Measurements from ENCODE around the gene EIF4G3.

Gene EIF4G3

DNA sequence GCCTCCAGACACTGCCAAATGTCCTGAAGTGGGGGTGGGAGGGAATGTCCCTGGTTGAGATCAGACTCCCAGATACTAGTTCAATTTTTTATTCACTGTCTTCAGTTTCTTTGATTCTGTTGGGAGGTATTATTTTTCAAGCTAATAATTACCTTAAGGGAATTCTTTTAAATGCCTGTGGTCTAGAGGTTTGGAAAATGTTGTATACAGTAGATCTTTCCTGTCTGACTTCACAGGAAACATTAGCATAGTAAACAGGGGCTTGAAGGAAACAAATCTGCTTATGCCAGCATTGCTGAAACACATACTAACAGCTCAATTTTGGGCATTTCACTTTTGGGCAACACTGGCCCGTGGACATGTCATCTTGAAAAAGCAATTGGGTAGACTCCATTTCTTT lies 305.3 kb downstream of the EIF4G3 start:
- Histone ChIP-seq H3K4me1 (no peaks in the 10 kb centered on the region), H3K36me3 (peaks cover 0 to 6% (median 4%) of the 10 kb centered on the region in 3 donors), H3K27ac (no peak overlapping the region), H3K27me3 (no peaks in the 10 kb centered on the region), H3K9me3 (no peaks in the 10 kb centered on the region), H3K4me3 (no peak overlapping the region)
- intact Hi-C loops (cut with DNase I; ENCODE audit: low total_unique reads) = no loop called here
- DNase-seq = no peak
- TF ChIP-seq, protein P1, sequence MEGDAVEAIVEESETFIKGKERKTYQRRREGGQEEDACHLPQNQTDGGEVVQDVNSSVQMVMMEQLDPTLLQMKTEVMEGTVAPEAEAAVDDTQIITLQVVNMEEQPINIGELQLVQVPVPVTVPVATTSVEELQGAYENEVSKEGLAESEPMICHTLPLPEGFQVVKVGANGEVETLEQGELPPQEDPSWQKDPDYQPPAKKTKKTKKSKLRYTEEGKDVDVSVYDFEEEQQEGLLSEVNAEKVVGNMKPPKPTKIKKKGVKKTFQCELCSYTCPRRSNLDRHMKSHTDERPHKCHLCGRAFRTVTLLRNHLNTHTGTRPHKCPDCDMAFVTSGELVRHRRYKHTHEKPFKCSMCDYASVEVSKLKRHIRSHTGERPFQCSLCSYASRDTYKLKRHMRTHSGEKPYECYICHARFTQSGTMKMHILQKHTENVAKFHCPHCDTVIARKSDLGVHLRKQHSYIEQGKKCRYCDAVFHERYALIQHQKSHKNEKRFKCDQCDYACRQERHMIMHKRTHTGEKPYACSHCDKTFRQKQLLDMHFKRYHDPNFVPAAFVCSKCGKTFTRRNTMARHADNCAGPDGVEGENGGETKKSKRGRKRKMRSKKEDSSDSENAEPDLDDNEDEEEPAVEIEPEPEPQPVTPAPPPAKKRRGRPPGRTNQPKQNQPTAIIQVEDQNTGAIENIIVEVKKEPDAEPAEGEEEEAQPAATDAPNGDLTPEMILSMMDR (IDR thresholded peaks at IDR 0.05) = no peak

DNA sequence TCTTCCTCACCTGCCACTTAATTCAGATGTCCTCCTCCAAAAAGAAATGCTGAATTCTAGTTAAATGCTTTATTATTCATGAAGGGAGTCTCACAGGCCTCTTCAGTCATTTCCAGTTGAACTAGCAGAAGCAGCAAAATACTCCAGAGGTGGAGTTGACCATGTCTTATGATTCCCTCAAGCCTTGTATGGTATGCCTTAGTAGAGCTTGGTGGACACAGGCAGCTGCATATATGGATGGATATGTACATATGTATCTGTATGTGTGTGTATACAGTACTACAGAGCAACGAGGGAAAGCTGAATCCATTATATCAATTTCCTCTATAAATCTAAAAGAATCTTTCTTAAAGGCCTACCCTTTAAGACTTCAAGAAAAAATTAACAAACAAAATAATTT lies 306.0 kb downstream of the EIF4G3 start:
- TF ChIP-seq, protein P1 (IDR thresholded peaks at IDR 0.05) = no peak
- Histone ChIP-seq H3K27me3 (no peaks in the 10 kb centered on the region), H3K4me3 (no peak overlapping the region), H3K9me3 (no peaks in the 10 kb centered on the region), H3K4me1 (no peaks in the 10 kb centered on the region), H3K27ac (no peak overlapping the region), H3K36me3 (peaks cover 0 to 5% (median 4%) of the 10 kb centered on the region in 3 donors)
- DNase-seq = no peak
- intact Hi-C loops (cut with DNase I; ENCODE audit: low total_unique reads) = no loop called here

DNA sequence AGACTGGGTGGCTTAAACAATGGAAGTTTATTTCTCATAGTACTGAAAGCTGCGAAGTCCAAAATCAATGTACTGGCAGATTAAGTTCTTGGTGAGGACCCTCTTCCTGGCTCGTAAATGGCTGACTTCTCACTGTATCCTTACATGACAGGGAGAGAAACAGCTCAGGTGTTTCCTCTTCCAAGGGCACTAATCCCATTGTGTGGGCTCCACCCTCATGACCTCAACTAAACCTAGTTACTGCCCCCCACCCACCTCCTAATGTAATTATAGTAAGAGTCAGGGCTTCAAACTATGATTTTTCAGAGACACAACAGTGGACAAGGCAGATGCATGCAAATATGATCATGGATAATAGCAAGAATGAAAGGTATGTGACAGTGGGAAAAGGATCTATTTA lies 308.4 kb downstream of the EIF4G3 start:
- Histone ChIP-seq H3K9me3 (no peaks in the 10 kb centered on the region), H3K4me1 (no peaks in the 10 kb centered on the region), H3K4me3 (no peak overlapping the region), H3K27ac (no peak overlapping the region), H3K27me3 (no peaks in the 10 kb centered on the region), H3K36me3 (peaks cover 10 to 18% (median 17%) of the 10 kb centered on the region in 3 donors)
- TF ChIP-seq, protein P1 (IDR thresholded peaks at IDR 0.05) = no peak
- intact Hi-C loops (cut with DNase I; ENCODE audit: low total_unique reads) = no loop called here
- no peak for DNase-seq

DNA sequence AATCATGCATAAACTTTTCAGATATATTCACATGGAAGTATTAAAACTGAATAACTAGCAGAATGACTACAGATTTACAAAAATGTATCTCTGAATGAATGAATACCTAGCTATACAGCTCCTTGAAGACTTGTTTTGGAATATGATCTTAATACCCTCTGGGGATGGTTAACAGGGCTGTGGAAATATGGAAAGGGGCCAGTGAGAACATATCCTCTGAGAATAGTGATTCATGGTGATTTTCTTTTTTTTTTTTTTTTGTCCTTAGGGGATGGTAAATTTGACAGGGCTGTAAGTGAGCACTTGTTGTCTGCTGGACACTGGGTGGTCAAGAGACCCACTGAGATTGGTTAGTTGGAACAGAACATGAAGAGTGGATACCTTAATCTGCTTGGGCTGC lies 308.9 kb downstream of the EIF4G3 start:
- H3K4me3 ChIP-seq = no peak overlapping the region
- no peaks in the 10 kb centered on the region for H3K27me3 ChIP-seq
- DNase-seq = no peak
- no peaks in the 10 kb centered on the region for H3K9me3 ChIP-seq
- H3K27ac ChIP-seq = no peak overlapping the region
- H3K4me1 ChIP-seq = no peaks in the 10 kb centered on the region
- H3K36me3 ChIP-seq = peaks cover 10 to 21% (median 19%) of the 10 kb centered on the region in 3 donors
- TF ChIP-seq, protein P1 (IDR thresholded peaks at IDR 0.05) = no peak
- intact Hi-C loops (cut with DNase I; ENCODE audit: low total_unique reads) = no loop called here

DNA sequence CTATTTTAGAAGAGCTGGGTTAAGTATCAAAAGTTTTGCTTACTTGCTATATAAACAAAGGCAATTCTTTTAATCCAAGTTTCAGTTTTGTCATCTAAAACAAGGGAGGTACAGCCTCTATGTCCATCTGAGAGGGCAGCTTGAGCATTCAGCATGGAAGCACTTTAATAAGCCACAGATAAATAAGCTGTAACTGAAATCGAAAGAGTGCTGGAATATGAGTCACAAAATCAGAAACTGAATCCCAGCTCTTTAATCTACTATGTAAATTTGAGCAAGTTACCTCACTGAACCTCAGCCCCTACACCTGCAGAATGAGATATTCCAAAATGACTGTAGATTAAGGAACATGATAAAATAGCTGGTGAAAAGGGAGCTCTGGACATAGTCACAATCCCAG lies 309.6 kb downstream of the EIF4G3 start:
- Histone ChIP-seq H3K27me3 (no peaks in the 10 kb centered on the region), H3K9me3 (no peaks in the 10 kb centered on the region), H3K4me1 (no peaks in the 10 kb centered on the region), H3K4me3 (no peak overlapping the region), H3K27ac (no peak overlapping the region), H3K36me3 (peaks cover 13 to 29% (median 27%) of the 10 kb centered on the region in 3 donors)
- no peak for DNase-seq
- TF ChIP-seq, protein P1 (IDR thresholded peaks at IDR 0.05) = no peak
- intact Hi-C loops (cut with DNase I; ENCODE audit: low total_unique reads) = no loop called here

DNA sequence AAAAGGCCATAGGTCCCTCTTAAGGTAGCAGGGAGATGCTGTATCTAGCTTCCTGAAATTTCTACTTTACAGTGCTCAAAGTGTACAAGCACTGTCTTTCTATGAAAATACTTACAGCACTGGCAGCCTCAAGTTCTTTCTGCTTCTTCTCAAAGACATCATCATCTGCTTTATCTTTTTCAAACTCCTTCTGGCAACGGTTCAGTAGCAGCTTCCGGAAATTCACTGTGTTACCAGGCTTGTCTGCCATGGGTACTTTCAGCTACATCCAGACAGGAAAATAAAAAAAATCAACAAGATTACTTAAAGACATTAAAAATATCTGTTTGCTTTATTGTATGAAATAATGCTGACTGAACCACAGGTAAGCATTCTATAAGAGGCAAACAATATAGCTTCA lies 311.7 kb downstream of the EIF4G3 start:
- intact Hi-C loops (cut with DNase I; ENCODE audit: low total_unique reads) = no loop called here
- TF ChIP-seq, protein P1 (IDR thresholded peaks at IDR 0.05) = no peak
- DNase-seq = no peak
- no peak overlapping the region for H3K4me3 ChIP-seq
- no peak overlapping the region for H3K27ac ChIP-seq
- H3K36me3 ChIP-seq = peaks cover 16 to 48% (median 42%) of the 10 kb centered on the region in 3 donors
- H3K9me3 ChIP-seq = no peaks in the 10 kb centered on the region
- H3K4me1 ChIP-seq = no peaks in the 10 kb centered on the region
- H3K27me3 ChIP-seq = no peaks in the 10 kb centered on the region

All from tibial artery (tissue), 4 donors.